ENCODE measurements around the gene C19orf12.

DNA sequence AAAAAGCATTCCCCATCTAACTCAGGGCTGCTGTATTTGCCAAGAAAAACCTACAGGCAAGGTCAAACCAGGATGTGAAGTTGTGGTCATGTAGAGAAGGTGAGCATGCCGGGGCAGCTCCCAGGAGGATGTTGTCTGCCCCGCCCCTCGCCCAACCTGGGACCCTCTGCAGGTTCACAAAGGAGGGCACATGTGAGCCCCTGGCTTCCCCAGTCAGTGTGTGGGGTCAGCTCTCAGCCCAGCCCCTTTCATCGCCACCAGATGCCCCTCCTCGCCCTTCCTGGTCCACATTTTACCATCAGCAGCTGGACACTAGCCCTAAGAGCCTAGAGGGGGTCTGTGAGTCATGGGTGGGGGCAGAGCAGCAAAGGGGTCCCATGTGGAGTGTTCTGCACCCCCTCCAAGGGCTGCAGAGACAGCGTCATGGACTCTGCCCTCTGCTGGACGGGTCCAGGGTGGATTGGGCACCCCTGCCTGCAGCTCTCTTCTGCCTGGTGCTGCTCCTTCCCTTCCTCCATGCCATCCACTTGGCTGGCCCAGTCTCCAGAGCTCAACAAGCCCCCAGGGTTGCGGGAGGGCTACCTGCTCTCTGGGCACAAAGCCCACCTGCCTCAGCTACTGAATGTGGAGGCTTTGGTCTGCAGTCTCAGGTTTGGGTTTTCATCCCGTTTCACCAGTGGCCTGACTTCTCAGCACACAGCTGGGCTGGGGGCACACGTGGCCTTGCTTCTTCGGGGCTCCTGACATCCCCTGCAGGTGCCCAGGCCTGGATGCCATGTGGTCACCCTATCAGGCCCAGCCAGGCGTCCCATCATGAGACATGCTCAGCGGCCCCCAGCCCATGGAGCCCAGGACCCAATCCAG, 46.1 kb downstream of the C19orf12 start:
- TF ChIP-seq, protein P1, sequence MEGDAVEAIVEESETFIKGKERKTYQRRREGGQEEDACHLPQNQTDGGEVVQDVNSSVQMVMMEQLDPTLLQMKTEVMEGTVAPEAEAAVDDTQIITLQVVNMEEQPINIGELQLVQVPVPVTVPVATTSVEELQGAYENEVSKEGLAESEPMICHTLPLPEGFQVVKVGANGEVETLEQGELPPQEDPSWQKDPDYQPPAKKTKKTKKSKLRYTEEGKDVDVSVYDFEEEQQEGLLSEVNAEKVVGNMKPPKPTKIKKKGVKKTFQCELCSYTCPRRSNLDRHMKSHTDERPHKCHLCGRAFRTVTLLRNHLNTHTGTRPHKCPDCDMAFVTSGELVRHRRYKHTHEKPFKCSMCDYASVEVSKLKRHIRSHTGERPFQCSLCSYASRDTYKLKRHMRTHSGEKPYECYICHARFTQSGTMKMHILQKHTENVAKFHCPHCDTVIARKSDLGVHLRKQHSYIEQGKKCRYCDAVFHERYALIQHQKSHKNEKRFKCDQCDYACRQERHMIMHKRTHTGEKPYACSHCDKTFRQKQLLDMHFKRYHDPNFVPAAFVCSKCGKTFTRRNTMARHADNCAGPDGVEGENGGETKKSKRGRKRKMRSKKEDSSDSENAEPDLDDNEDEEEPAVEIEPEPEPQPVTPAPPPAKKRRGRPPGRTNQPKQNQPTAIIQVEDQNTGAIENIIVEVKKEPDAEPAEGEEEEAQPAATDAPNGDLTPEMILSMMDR (IDR thresholded peaks at IDR 0.05; ENCODE audit: insufficient read depth, low read length, poor library complexity, severe bottlenecking) = no peak
- no peak for TF ChIP-seq EZH2phosphoT487 (conservative IDR thresholded peaks at IDR 0.05; ENCODE audit: low read length)
